Upper lobe of left lung (tissue), 4 donors: ENCODE measurements around the gene ANO10.

Source experiments
- POLR2A ChIP-seq, 4 donors: fragments of 450-650 bp; IDR thresholded peaks; one replicate each; pipeline ENCODE4 v1.5.1; 2016 to 2017; ENCODE audit warnings: antibody characterized with exemption in 4 of 4, mild to moderate bottlenecking in 2 of 4
- POLR2AphosphoS5 ChIP-seq, 2 donors: sonication (generic); formaldehyde crosslinking; IDR thresholded peaks; one replicate each; pipeline ENCODE4 v1.5.1; 2017; ENCODE audit warnings: antibody characterized with exemption in 2 of 2
- TF ChIP-seq, protein P1 (sequence below), 6 experiments: fragments of 450-650 bp in 4 of 6; fragments of 200-600 bp in 2 of 6; sonication (generic) in 2 of 6; IDR thresholded peaks; one replicate each; pipeline ENCODE4 v1.5.1; 2016 to 2019; ENCODE audit warnings: antibody characterized with exemption in 6 of 6

DNA sequence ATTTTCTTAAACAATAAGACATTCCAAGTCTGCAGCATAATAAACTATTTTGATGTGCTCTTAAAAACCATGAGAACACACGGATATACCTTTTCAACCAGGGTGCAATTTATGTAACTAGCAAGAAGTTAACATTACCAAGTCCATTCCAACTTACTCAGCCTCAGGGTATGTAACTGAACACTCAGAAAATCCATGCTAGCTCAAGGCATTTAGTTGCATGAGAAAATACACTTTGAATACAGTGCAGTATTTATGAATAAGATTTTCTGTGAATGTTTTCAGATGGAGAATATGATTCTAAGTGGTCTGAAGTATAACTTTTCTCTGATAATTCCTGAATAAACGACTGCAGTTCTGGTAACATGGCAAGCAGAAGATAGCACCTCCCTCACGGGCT lies 211.2 kb downstream of the ANO10 start:
- TF ChIP-seq POLR2A (IDR thresholded peaks at IDR 0.05) (no peak), POLR2AphosphoS5 (IDR thresholded peaks at IDR 0.05) (no peak)
- TF ChIP-seq, protein P1, sequence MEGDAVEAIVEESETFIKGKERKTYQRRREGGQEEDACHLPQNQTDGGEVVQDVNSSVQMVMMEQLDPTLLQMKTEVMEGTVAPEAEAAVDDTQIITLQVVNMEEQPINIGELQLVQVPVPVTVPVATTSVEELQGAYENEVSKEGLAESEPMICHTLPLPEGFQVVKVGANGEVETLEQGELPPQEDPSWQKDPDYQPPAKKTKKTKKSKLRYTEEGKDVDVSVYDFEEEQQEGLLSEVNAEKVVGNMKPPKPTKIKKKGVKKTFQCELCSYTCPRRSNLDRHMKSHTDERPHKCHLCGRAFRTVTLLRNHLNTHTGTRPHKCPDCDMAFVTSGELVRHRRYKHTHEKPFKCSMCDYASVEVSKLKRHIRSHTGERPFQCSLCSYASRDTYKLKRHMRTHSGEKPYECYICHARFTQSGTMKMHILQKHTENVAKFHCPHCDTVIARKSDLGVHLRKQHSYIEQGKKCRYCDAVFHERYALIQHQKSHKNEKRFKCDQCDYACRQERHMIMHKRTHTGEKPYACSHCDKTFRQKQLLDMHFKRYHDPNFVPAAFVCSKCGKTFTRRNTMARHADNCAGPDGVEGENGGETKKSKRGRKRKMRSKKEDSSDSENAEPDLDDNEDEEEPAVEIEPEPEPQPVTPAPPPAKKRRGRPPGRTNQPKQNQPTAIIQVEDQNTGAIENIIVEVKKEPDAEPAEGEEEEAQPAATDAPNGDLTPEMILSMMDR (IDR thresholded peaks at IDR 0.05), result no peak
